HG02759 (cell line): ENCODE results near the gene SLC2A4RG.

Experiments
- ATAC-seq: cut with Tn5 transposase; IDR thresholded peaks from one replicate; pipeline ENCODE4 v1.9.1; 2021; ENCODE audit warnings: mild to moderate bottlenecking, moderate library complexity; ENCODE audit not compliant: unreplicated experiment

SLC2A4RG gene

DNA sequence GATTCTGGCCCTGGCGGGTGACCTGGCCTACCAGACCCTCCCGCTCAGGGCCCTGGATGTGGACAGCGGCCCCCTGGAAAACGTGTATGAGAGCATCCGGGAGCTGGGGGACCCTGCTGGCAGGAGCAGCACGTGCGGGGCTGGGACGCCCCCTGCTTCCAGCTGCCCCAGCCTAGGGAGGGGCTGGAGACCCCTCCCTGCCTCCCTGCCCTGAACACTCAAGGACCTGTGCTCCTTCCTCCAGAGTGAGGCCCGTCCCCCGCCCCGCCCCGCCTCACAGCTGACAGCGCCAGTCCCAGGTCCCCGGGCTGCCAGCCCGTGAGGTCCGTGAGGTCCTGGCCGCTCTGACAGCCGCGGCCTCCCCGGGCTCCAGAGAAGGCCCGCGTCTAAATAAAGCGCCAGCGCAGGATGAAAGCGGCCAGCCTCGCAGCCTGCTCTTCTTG is 868 bp upstream of the SLC2A4RG start:
- no peak for ATAC-seq

- peak; percentile 25 for ATAC-seq
These were observed 572 bp downstream of the SLC2A4RG start for GRCh38 chr20:63740070-63740626.

GRCh38 chr20:63740627-63741353 is 1.2 kb downstream of the SLC2A4RG start:
- ATAC-seq, result no peak

DNA sequence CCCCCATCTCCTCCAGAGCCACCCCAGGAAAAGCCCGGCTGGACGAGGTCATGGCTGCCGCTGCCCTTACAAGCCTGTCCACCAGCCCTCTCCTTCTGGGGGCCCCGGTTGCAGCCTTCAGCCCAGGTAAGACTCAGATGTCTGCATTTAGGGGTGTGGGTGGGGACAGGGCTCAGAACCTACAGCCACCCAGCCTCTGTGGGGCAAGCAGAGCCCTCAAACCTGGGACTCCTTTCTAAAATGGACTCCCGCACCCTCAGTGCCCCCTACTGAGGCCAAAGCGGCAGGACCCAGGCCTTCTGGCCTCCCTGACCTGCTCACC is 1.7 kb downstream of the SLC2A4RG start:
- ATAC-seq, result no peak

GRCh38 chr20:63741676-63742380 is 2.3 kb downstream of the SLC2A4RG start:
- ATAC-seq, result no peak

DNA sequence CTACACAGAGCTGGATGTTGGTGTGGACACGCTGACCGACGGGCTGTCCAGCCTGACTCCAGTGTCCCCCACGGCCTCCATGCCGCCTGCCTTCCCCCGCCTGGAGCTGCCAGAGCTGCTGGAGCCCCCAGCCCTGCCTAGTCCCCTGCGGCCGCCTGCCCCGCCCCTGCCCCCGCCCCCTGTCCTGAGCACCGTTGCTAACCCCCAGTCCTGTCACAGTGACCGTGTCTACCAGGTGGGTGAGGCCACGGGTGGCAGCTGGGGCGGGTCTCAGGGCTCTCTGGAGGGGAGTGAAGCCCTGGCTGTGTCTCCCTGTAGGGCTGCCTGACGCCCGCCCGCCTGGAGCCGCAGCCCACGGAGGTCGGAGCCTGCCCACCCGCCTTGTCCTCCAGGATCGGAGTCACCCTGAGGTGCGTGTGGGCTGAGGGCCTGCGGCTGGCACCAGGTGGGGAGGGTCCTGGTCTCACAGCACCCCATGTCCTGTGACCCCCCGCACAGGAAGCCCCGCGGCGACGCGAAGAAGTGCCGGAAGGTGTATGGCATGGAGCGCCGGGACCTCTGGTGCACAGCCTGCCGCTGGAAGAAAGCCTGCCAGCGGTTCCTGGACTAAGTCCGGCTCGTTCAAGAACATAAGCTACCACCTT is 2.9 kb downstream of the SLC2A4RG start:
- no peak for ATAC-seq

- no peak for ATAC-seq
These were observed 3.8 kb downstream of the SLC2A4RG start for GRCh38 chr20:63743210-63743970.

- ATAC-seq, result no peak
These were observed 4.6 kb downstream of the SLC2A4RG start for GRCh38 chr20:63744158-63744557.

GRCh38 chr20:63744574-63745423 is 5.2 kb downstream of the SLC2A4RG start:
- ATAC-seq, result no peak

GRCh38 chr20:63745424-63745805 is 5.8 kb downstream of the SLC2A4RG start:
- no peak for ATAC-seq

DNA sequence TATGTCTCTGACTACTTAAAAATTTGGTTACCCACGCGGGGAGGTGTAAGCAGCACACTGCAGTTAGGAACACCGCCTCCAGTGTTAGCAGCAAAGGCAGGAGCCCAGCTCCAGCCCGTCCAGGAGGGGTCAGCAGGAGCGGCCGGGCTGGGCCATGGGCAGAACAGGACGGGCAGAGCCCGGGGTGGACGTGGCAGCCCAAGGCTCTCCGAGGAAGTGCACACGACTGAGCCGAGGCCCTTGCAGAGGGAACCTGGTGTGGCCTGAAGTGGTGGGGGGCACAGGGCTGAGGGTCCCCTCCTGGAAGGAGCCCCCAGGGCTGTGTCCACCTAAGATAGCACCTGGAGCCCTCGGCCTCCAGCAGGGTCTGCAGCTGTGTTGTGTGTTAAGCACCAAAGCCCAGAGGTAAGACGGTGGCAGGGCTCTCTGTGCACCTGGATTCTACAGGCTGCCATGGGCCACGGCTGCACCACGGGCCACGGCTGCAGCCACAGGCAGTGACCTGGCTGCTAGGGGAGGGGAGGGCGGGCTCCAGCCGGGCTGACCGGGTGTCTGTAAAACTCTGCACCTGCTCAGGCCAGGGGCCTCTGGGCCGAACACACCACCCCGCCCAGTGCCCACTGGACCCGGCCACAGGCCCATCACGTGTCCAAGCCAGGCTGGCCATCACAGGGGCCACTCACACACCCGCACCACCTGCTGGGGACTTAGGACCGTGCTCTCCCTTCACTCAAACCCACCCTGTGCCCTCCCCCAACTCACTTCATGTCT is 6.6 kb downstream of the SLC2A4RG start:
- no peak for ATAC-seq

- no peak for ATAC-seq
These were observed 7.3 kb downstream of the SLC2A4RG start for GRCh38 chr20:63746751-63747315.

DNA sequence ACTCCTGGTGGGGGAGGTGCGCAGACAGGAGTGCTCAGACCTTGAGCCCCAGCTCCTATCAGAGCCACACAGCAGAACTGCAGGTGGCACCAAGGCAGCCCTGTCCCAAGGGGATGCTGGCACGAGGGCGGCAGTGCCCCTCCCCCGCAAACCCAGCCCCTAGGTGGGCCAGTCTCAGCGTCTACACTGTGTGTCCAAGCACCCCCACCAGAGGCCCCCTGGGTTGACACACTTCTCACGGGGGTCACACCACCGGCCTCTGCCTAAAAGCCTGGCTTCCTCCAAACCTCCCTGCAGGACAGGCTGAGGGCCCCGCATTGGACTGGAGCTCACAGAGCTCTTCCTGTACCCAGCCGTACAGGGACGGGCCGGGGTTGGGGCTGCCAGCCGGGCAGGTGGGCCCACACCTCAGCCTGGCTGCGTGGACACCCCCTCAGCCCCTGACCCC is 8.1 kb downstream of the SLC2A4RG start:
- ATAC-seq, result no peak

DNA sequence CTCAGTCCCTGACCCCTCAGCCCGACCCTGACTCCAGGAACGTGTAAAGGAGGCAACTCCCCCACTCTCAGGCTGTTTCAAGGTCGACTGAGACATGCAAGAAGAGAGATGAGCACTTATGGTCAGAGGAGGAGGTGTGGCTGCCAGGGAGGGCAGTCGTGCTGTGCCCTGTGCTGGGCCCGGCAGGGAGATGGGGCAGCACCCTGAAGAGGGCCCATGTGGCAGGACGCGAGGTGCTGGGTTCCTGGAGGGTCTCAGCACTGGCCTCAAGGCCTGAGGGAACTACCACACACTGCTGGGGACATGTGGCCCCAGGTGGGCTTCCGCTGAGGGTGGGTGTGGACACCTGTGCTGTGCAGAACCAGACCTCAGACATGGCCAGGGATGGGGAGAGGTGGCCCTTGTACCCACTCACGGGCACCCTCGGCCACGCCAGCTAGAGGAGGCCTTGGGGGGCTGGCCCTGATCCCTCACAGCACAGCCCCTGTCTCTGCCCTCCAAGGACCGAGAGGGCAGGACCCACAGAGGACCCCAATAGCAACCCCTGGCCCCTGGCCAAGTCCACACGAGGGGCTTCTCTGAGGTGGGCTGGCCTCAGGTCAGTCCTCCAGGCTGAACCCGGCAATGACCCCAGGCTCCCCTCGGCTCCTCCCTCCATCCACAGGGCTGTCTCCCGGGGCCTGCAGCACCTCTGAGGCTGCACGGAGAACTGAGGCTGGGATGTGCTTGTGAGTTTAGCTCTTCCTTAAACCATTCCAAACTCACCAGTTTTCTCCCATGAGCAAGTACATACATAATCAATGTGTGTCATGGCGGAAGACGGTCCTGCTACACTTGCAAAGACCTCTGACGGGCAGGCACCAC is 8.7 kb downstream of the SLC2A4RG start:
- no peak for ATAC-seq

DNA sequence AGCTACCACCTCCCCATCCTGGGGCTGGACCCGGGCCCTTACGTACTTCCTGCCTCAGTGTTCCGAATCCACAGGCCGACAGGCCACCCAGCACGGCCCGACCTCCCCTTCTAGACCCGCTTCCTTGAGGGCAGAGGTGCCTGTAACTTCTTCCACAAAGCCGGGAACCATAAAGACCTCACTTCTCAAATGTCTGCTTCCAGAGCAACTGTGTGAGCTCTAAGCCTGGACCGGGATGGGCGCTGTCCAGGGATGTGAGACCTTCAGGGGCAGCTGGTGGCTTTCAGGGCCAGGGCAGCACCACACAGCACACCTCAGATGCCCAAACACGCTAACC is 9.3 kb downstream of the SLC2A4RG start:
- no peak for ATAC-seq

- ATAC-seq, result no peak
These were observed 10.3 kb downstream of the SLC2A4RG start for GRCh38 chr20:63749597-63750508.

GRCh38 chr20:63750807-63751470 is 11.4 kb downstream of the SLC2A4RG start:
- ATAC-seq, result no peak
